H54 (cell line): Measurements from ENCODE around the gene C19orf33.

Source experiments
- DNase-seq: peaks from one replicate; pipeline ENCODE4 v3.0.0; 2011; ENCODE audit warnings: low spot score, mixed read lengths; ENCODE audit not compliant: insufficient read length
- FAIRE-seq: peaks from 3 replicates; lab custom pipeline; 2011; peaks lifted over from hg19 to GRCh38; lab: Jason Lieb, UNC
- POLR2A ChIP-seq: IDR thresholded peaks from 2 replicates; pipeline ENCODE4 v1.6.1; 2011; ENCODE audit warnings: low read depth, mild to moderate bottlenecking, low read length

The C19orf33 gene

GRCh38 chr19:38270587-38271167 lies 33.4 kb upstream of the C19orf33 start:
- DNase-seq (peak; percentile 96), FAIRE-seq (peak; percentile 93)
- no peak for TF ChIP-seq POLR2A

GRCh38 chr19:38273499-38273898 lies 30.6 kb upstream of the C19orf33 start:
- FAIRE-seq (no peak), DNase-seq (no peak)
- TF ChIP-seq POLR2A = no peak

DNA sequence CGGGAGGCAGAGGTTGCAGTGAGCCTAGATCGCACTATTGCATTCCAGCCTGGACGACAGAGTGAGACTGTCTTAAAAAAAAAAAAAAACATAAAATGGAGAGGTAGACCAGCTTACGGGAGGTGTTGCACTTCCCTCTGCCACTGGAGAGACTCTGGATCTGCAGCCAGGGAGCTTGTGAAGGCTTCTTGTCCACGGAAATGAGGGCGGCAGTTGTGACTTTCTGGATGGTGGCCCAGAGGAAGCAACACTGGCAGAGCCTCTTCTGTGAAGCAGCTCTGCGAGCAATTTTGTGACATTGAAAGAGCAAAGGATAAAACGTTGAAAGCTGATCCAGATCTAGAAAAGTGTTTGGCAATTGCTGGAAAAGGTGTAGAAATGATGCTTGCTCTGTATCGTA lies 29.3 kb upstream of the C19orf33 start:
- FAIRE-seq (no peak), DNase-seq (no peak)
- no peak for TF ChIP-seq POLR2A

- DNase-seq (no peak), FAIRE-seq (no peak)
- no peak for TF ChIP-seq POLR2A
Measured at GRCh38 chr19:38276942-38277517, 27.0 kb upstream of the C19orf33 start.

- DNase-seq = no peak
- no peak for TF ChIP-seq POLR2A
- no peak for FAIRE-seq
Measured at GRCh38 chr19:38277549-38277948, 26.5 kb upstream of the C19orf33 start.

GRCh38 chr19:38277969-38278680 lies 25.9 kb upstream of the C19orf33 start:
- FAIRE-seq (no peak), DNase-seq (no peak)
- TF ChIP-seq POLR2A = no peak

- FAIRE-seq (no peak), DNase-seq (no peak)
- TF ChIP-seq POLR2A = no peak
Measured at GRCh38 chr19:38278751-38279150, 25.3 kb upstream of the C19orf33 start.

- TF ChIP-seq POLR2A = no peak
- DNase-seq = no peak
- FAIRE-seq = no peak
Measured at GRCh38 chr19:38280030-38280921, 23.8 kb upstream of the C19orf33 start.

DNA sequence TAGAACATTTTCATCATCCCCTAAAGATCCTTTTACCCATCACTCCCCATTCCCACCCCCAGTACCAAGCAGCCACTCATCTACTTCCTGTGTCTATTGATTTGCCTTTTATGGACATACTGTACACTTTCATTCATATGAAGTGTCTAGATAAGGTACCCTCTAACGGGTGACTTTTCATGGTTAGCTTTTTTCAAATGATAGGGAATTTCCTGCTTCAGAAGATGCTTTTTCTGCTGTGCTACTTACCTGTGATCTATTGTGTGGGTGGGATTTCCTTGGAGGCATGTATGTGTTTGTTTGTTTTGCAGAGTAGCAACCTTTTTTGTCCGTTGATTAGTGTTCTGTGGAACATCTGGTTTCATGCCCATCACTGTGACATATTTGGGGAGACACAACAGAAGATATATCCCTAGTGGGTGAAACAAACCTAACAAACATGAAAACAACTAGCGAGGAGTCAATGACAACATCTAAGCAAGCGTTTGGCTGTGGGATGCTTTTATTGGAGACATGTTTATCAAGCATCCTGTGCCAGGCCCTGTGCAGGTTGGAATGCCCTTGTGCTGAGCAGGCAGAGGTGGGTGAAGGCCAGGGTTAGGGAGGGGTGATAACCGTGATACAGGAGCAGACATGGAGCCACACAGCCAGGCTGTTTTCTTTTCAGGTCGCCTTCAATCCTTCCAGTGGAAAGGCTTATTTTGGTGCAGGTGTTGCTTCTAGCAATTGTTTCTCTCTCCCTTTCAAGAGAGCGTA lies 22.1 kb upstream of the C19orf33 start:
- FAIRE-seq (no peak), DNase-seq (no peak)
- TF ChIP-seq POLR2A = no peak

DNA sequence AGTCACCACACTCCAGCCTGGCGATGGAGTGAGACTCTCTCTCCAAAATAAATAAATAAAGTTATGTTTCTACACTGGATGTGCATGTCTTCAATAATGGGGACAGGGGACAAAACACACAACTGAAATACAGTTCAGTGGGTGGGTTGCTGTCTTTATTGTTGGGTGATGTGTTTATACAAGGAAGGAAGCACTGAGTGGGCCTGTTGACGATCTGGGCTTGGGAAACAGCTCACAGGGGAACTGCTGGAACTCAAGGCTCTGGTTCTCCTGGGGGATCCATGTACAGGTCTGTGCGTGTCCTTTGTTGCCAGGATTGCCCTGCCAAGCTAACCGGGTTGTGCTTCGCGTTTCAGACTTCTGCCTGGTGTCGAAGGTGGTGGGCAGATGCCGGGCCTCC lies 20.8 kb upstream of the C19orf33 start:
- FAIRE-seq = no peak
- DNase-seq = no peak
- TF ChIP-seq POLR2A = no peak

DNA sequence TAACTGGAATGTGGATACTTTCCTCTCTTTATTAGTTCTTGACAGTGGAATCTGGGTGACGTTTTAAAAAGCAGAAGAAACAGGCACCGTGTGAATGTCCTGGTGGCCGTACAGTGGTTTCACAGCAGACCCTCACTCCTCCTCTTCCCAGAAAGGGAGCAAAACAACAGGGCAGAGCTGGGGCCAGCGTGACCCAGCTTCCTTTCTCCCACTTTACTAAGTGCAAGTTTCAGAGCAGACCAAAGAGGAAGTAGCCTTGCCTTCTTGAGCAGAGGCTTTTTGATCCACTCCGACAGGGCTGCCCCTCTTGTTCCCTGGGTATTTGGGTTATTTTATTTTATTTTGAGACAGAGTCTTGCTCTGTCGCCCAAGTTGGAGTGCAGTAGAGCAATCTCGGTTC lies 19.6 kb upstream of the C19orf33 start:
- FAIRE-seq (no peak), DNase-seq (no peak)
- no peak for TF ChIP-seq POLR2A

- no peak for FAIRE-seq
- no peak for TF ChIP-seq POLR2A
- DNase-seq = no peak
Measured at GRCh38 chr19:38285567-38285966, 18.5 kb upstream of the C19orf33 start.

DNA sequence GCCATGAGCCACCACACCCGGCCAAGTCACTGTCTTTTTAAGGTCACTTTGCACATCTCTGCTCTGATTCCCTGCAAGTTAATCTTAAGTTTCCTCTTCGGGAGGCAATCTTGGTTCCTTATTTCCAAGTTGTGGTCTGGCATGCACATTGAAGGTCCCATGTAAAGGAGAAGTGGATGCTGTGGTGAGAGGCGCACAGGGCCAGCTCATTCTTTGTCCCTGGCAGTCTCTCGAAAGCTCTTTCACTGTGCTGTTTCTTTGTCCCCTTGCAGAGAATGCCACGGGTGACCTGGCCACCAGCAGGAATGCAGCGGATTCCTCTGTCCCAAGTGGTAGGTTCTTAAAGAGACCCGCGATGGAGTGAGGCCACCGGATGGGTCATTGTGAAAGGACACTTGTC lies 16.4 kb upstream of the C19orf33 start:
- DNase-seq (no peak), FAIRE-seq (no peak)
- TF ChIP-seq POLR2A = no peak
